HepG2 (cell line): ENCODE measurements around the gene PIGO. TPM values are rescaled to one million over a fixed set of nuclear protein-coding genes. Genes with fewer than 3 reads are reported as not detected.

ENCODE experiments used
- ARNTL ChIP-seq: sonication (generic); formaldehyde crosslinking; IDR thresholded peaks from 2 replicates; pipeline ENCODE4 v1.4.0; 2020; ENCODE audit warnings: mild to moderate bottlenecking, missing genetic modification reagents
- HMG20B ChIP-seq: conservative IDR thresholded peaks from 2 replicates; pipeline ENCODE4 v1.6.1; 2016; ENCODE audit warnings: missing genetic modification reagents, missing compliant biosample characterization
- HMGA1 ChIP-seq: sonication (generic); formaldehyde crosslinking; conservative IDR thresholded peaks from 2 replicates; pipeline ENCODE4 v1.4.0; 2020; ENCODE audit warnings: missing genetic modification reagents
- JDP2 ChIP-seq: sonication (generic); formaldehyde crosslinking; IDR thresholded peaks from 2 replicates; pipeline ENCODE4 v1.8.1; 2022; ENCODE audit warnings: missing genetic modification reagents, borderline replicate concordance
- MAF1 ChIP-seq: sonication (generic); formaldehyde crosslinking; IDR thresholded peaks from 2 replicates; pipeline ENCODE4 v1.5.0; 2020; ENCODE audit warnings: missing genetic modification reagents, borderline replicate concordance
- MXI1 ChIP-seq: IDR thresholded peaks from 3 replicates; pipeline ENCODE4 v1.6.1; 2012; ENCODE audit warnings: low read depth, low read length, inconsistent platforms, borderline replicate concordance
- NFYC ChIP-seq: IDR thresholded peaks from 2 replicates; pipeline ENCODE4 v1.6.1; 2016; ENCODE audit warnings: missing genetic modification reagents, missing compliant biosample characterization
- NR2F6 ChIP-seq, 2 experiments: IDR thresholded peaks; 2 replicates each; pipeline ENCODE4 v1.6.1; 2016; ENCODE audit warnings: antibody characterized with exemption in 1 of 2, mild to moderate bottlenecking in 1 of 2
- ZC3H13 ChIP-seq: sonication (generic); formaldehyde crosslinking; IDR thresholded peaks from 2 replicates; pipeline ENCODE4 v1.8.1; 2023; ENCODE audit warnings: mild to moderate bottlenecking, missing genetic modification reagents, moderate library complexity
- ZFX ChIP-seq: sonication (generic); formaldehyde crosslinking; IDR thresholded peaks from 2 replicates; pipeline ENCODE4 v1.4.0; 2020; ENCODE audit warnings: mild to moderate bottlenecking, low read depth, missing genetic modification reagents, moderate library complexity
- ZMAT3 ChIP-seq: sonication (generic); formaldehyde crosslinking; conservative IDR thresholded peaks from 2 replicates; pipeline ENCODE4 v1.7.0; 2021; ENCODE audit warnings: missing genetic modification reagents
- ZNF251 ChIP-seq: sonication (generic); formaldehyde crosslinking; IDR thresholded peaks from 2 replicates; pipeline ENCODE4 v1.9.0; 2021; ENCODE audit warnings: mild to moderate bottlenecking, missing genetic modification reagents
- ZNF331 ChIP-seq: sonication (generic); formaldehyde crosslinking; IDR thresholded peaks from 2 replicates; pipeline ENCODE4 v1.4.0; 2020; ENCODE audit warnings: missing genetic modification reagents
- ZNF761 ChIP-seq: sonication (generic); formaldehyde crosslinking; conservative IDR thresholded peaks from 2 replicates; pipeline ENCODE4 v1.4.0; 2020; ENCODE audit warnings: mild to moderate bottlenecking, missing genetic modification reagents
- polyA plus RNA-seq, 8 experiments: library from polyadenylated mRNA; depleted of rRNA in 3 of 8; stranded (reverse) in 7 of 8; unstranded in 1 of 8; fragments of >200 nt; fragmentation: Illumina TruSeq in 4 of 8; extraction: Trizol in 4 of 8; gene quantifications; 2 replicates each; pipeline versions ENCODE4 v1.2.1 to v1.2.3, GENCODE V29; 2011 to 2016; ENCODE audit warnings: low read depth in 4 of 8, missing spikeins in 1 of 8, mixed read lengths in 1 of 8; ENCODE audit not compliant: insufficient read depth in 1 of 8
- total RNA-seq, 5 experiments: library from RNA; depleted of rRNA; stranded (reverse); fragments of >200 nt; fragmentation: Illumina TruSeq; extraction: Trizol; gene quantifications; 2 replicates each; pipeline ENCODE4 v1.2.3, GENCODE V29; 2016; ENCODE audit warnings: low read depth in 1 of 5
- TF ChIP-seq, protein P1 (sequence below): sonication (generic); formaldehyde crosslinking; IDR thresholded peaks from 2 replicates; pipeline ENCODE4 v1.5.1; 2020; ENCODE audit warnings: mild to moderate bottlenecking, missing genetic modification reagents
- TF ChIP-seq, protein P2 (sequence below): sonication (generic); formaldehyde crosslinking; IDR thresholded peaks from 2 replicates; pipeline ENCODE4 v1.4.0; 2020; ENCODE audit warnings: mild to moderate bottlenecking, missing genetic modification reagents
- TF ChIP-seq, protein P3 (sequence below): sonication (generic); formaldehyde crosslinking; IDR thresholded peaks from 2 replicates; pipeline ENCODE4 v1.4.0; 2020; ENCODE audit warnings: missing genetic modification reagents, borderline replicate concordance

PIGO gene
- total and polyA plus RNA-seq, 2 of the 13 experiments (the other 11 are each of a cell fraction or from before 2014, with no cell fraction given), result 20.5 to 26.2 TPM

- TF ChIP-seq ZC3H13, result no peak; the same call in 1 of the 2 replicates
- no peak for TF ChIP-seq HMGA1 (CRISPR knock-in tag)
- peak; percentile 94 for TF ChIP-seq MXI1
- no peak for TF ChIP-seq ZNF761 (CRISPR knock-in tag)
- no peak for TF ChIP-seq JDP2
- TF ChIP-seq ZNF251 (CRISPR knock-in tag), result no peak
- no peak for TF ChIP-seq ARNTL (CRISPR knock-in tag)
- TF ChIP-seq ZMAT3 (CRISPR knock-in tag), result peak; percentile 78
- TF ChIP-seq NFYC (CRISPR knock-in tag), result peak; percentile 91
- TF ChIP-seq, protein P1, sequence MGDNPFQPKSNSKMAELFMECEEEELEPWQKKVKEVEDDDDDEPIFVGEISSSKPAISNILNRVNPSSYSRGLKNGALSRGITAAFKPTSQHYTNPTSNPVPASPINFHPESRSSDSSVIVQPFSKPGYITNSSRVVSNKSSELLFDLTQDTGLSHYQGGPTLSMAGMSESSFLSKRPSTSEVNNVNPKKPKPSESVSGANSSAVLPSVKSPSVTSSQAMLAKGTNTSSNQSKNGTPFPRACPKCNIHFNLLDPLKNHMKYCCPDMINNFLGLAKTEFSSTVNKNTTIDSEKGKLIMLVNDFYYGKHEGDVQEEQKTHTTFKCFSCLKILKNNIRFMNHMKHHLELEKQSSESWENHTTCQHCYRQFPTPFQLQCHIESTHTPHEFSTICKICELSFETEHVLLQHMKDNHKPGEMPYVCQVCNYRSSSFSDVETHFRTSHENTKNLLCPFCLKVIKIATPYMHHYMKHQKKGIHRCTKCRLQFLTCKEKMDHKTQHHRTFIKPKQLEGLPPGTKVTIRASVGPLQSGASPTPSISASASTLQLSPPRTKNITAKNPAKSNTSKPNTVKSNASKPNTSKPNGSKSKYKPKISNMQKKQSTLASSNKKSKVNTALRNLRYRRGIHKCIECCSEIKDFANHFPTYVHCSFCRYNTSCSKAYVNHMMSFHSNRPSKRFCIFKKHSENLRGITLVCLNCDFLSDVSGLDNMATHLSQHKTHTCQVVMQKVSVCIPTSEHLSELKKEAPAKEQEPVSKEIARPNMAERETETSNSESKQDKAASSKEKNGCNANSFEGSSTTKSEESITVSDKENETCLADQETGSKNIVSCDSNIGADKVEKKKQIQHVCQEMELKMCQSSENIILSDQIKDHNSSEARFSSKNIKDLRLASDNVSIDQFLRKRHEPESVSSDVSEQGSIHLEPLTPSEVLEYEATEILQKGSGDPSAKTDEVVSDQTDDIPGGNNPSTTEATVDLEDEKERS, result 0 out of 2 replicates have a peak, but pooled peaks have one; percentile 53
- TF ChIP-seq MAF1 (CRISPR knock-in tag), result peak; percentile 84; the same call in 1 of the 2 replicates
- TF ChIP-seq, protein P2, sequence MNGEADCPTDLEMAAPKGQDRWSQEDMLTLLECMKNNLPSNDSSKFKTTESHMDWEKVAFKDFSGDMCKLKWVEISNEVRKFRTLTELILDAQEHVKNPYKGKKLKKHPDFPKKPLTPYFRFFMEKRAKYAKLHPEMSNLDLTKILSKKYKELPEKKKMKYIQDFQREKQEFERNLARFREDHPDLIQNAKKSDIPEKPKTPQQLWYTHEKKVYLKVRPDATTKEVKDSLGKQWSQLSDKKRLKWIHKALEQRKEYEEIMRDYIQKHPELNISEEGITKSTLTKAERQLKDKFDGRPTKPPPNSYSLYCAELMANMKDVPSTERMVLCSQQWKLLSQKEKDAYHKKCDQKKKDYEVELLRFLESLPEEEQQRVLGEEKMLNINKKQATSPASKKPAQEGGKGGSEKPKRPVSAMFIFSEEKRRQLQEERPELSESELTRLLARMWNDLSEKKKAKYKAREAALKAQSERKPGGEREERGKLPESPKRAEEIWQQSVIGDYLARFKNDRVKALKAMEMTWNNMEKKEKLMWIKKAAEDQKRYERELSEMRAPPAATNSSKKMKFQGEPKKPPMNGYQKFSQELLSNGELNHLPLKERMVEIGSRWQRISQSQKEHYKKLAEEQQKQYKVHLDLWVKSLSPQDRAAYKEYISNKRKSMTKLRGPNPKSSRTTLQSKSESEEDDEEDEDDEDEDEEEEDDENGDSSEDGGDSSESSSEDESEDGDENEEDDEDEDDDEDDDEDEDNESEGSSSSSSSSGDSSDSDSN (CRISPR knock-in tag), result peak; percentile 91
- peak; percentile 85 for TF ChIP-seq ZFX (CRISPR knock-in tag)
- TF ChIP-seq ZNF331, result peak; percentile 88
- peak; percentile 92 for TF ChIP-seq NR2F6 (IDR thresholded peaks at IDR 0.05)
- peak; percentile 92 for TF ChIP-seq NR2F6 (CRISPR knock-in tag; IDR thresholded peaks at IDR 0.05)
- 0 out of 2 replicates have a peak, but pooled peaks have one; percentile 46 for TF ChIP-seq HMG20B (CRISPR knock-in tag)
- TF ChIP-seq, protein P3, sequence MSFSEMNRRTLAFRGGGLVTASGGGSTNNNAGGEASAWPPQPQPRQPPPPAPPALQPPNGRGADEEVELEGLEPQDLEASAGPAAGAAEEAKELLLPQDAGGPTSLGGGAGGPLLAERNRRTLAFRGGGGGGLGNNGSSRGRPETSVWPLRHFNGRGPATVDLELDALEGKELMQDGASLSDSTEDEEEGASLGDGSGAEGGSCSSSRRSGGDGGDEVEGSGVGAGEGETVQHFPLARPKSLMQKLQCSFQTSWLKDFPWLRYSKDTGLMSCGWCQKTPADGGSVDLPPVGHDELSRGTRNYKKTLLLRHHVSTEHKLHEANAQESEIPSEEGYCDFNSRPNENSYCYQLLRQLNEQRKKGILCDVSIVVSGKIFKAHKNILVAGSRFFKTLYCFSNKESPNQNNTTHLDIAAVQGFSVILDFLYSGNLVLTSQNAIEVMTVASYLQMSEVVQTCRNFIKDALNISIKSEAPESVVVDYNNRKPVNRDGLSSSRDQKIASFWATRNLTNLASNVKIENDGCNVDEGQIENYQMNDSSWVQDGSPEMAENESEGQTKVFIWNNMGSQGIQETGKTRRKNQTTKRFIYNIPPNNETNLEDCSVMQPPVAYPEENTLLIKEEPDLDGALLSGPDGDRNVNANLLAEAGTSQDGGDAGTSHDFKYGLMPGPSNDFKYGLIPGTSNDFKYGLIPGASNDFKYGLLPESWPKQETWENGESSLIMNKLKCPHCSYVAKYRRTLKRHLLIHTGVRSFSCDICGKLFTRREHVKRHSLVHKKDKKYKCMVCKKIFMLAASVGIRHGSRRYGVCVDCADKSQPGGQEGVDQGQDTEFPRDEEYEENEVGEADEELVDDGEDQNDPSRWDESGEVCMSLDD (CRISPR knock-in tag), result no peak
Measured at GRCh38 chr9:35102769-35103659, 6.6 kb upstream of the PIGO start, which contains the start of gene STOML2 (continued).
